Smooth muscle cell of bladder (primary cell): ENCODE data around the gene STBD1. TPM values are rescaled to one million over a fixed set of nuclear protein-coding genes. Genes with fewer than 3 reads are reported as not detected.

Experiments used
- total RNA-seq: library from RNA; depleted of rRNA; stranded (reverse); fragments of >200 nt; gene quantifications from 2 replicates; pipeline ENCODE4 v1.2.3, GENCODE V29; 2014

The STBD1 gene
- 7.0 and 10.9 TPM in 2 replicates for total RNA-seq

GRCh38 chr4:76305971-76306881 lies at the start of gene STBD1:
Gene STBD1 (plus strand): TSS chr4:76306733. CDS start chr4:76306770, 37 bp downstream.

Other genes starting within 250 kb of the STBD1 start
- 0.09 and 0.28 TPM in 2 replicates for gene ART3, start 232.0 kb upstream of the STBD1 start, total RNA-seq
- gene NUP54, start 158.3 kb upstream of the STBD1 start, total RNA-seq = 44.4 and 57.5 TPM in 2 replicates
- 315 and 349 TPM in 2 replicates for gene SCARB2, start 92.9 kb upstream of the STBD1 start, total RNA-seq
- 0.28 and 1.4 TPM in 2 replicates for gene FAM47E, start 55.0 kb upstream of the STBD1 start, total RNA-seq
- 0.14 and 0.18 TPM in 2 replicates for gene CCDC158, start 114.4 kb downstream of the STBD1 start, total RNA-seq
- gene SHROOM3, start 128.5 kb downstream of the STBD1 start, total RNA-seq = 0.92 and 1.6 TPM in 2 replicates